ENCODE measurements around the gene CHPF2.

CHPF2 gene

DNA sequence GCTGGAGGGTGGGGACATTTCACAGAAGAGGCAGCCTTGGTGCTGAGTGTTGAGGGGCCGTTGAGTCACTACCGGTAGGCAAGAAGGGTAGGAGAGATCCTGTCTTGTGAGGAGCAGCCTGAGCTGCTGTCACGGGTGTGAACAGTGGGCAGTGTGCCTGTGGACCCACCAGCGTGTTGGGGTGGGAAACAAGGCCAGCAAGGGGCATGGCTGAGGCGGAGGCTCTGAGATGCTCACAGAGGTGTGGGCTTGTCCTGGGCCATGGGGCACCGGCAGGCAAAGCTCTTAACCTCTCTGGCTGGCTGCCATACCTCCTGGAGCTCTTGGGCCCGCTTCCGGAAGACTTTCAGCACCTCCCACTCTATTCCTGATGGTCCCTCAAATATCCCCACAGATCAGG, 49.8 kb downstream of the CHPF2 start:
- DNase-seq (ENCODE audit: low read depth in 2 of 2, low spot score in 1 of 2) = no peak

DNA sequence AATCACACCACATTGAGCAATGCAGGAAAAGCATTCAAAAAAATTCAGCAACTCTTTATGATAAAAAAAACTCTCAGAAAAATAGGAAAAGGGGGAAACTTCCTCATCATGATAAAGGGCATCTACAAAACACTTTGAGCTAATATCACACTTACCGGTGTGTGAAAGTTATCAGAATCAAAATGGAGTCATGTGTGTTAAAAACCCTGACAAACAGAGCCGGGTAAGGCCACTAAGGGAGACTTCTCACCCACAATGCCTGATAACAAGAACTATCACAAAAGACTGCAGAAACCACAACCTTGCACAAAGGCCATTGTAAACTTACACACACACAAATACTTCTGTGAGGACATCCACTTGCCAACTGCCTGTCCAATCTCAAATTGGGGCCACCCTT, 51.0 kb downstream of the CHPF2 start:
- DNase-seq (ENCODE audit: low read depth in 2 of 2, low spot score in 1 of 2) = no peak

DNA sequence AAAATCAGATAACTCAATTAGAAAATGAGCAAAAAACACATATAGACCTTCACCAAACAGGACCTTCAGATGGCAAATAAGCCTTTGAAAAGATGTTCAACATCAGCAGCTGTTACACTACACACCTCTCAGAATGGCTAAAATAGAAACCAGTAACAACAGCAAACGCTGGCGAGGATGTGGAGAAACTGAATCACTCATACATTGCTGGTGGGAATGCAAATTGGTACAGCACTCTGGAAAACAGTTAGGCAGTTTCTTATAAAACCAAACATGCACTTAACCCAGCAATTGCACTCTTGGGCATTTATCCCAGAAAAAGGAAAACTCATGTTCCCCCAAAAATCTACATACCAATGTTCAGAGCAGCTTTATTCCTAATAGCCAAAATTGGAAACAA, 53.9 kb downstream of the CHPF2 start:
- no peak for DNase-seq (ENCODE audit: low read depth in 2 of 2, low spot score in 1 of 2)

Data from stimulated activated CD8-positive, alpha-beta memory T cell treated with anti-CD3 and anti-CD28 coated beads, Interleukin-4, amount 100 ng/mL, for 4 hours (primary cell).